GM19193 (cell line): ENCODE data around the gene MTUS2.

Experiments used
- POLR2A ChIP-seq: IDR thresholded peaks from 4 replicates; pipeline ENCODE4 v1.6.1; 2011; ENCODE audit not compliant: insufficient read depth, insufficient read length; ENCODE audit errors: extremely low read depth

The MTUS2 gene

GRCh38 chr13:29170436-29171082 lies 350.4 kb downstream of the MTUS2 start:
- TF ChIP-seq POLR2A = no peak

- TF ChIP-seq POLR2A = no peak
Observed at GRCh38 chr13:29171244-29171643, 351.1 kb downstream of the MTUS2 start.

GRCh38 chr13:29174093-29174492 lies 354.0 kb downstream of the MTUS2 start:
- no peak for TF ChIP-seq POLR2A

GRCh38 chr13:29175250-29175873 lies 355.2 kb downstream of the MTUS2 start:
- TF ChIP-seq POLR2A = no peak

GRCh38 chr13:29180055-29180454 lies 359.9 kb downstream of the MTUS2 start:
- TF ChIP-seq POLR2A = no peak

GRCh38 chr13:29182216-29182615 lies 362.1 kb downstream of the MTUS2 start:
- no peak for TF ChIP-seq POLR2A

GRCh38 chr13:29185926-29186325 lies 365.8 kb downstream of the MTUS2 start:
- no peak for TF ChIP-seq POLR2A

GRCh38 chr13:29187584-29187983 lies 367.4 kb downstream of the MTUS2 start:
- no peak for TF ChIP-seq POLR2A

GRCh38 chr13:29190298-29190697 lies 370.2 kb downstream of the MTUS2 start:
- no peak for TF ChIP-seq POLR2A

GRCh38 chr13:29193083-29193482 lies 372.9 kb downstream of the MTUS2 start:
- no peak for TF ChIP-seq POLR2A

GRCh38 chr13:29195456-29195855 lies 375.3 kb downstream of the MTUS2 start:
- TF ChIP-seq POLR2A = no peak

GRCh38 chr13:29196409-29197074 lies 376.4 kb downstream of the MTUS2 start:
- TF ChIP-seq POLR2A = no peak

GRCh38 chr13:29204651-29205050 lies 384.5 kb downstream of the MTUS2 start:
- no peak for TF ChIP-seq POLR2A

- TF ChIP-seq POLR2A = no peak
Observed at GRCh38 chr13:29210676-29211075, 390.5 kb downstream of the MTUS2 start.

GRCh38 chr13:29222458-29222857 lies 402.3 kb downstream of the MTUS2 start:
- TF ChIP-seq POLR2A = no peak

GRCh38 chr13:29224206-29224605 lies 404.1 kb downstream of the MTUS2 start:
- no peak for TF ChIP-seq POLR2A

GRCh38 chr13:29227576-29227975 lies 407.4 kb downstream of the MTUS2 start:
- no peak for TF ChIP-seq POLR2A

- no peak for TF ChIP-seq POLR2A
Observed at GRCh38 chr13:29230299-29230845, 410.2 kb downstream of the MTUS2 start.
